Fibroblast of skin of back (primary cell): ENCODE measurements around the gene ADCY10. TPM values are rescaled to one million over a fixed set of nuclear protein-coding genes. Genes with fewer than 3 reads are reported as not detected.
"Not testable (repeated sequence)": the region's sequence is repeated elsewhere in the genome, so short reads cannot be mapped to it uniquely, and the experiment has no call there.

ENCODE experiments used
- DNase-seq: peaks from one replicate; pipeline ENCODE4 v3.0.0-alpha.2; 2013
- polyA plus RNA-seq, 2 experiments: library from polyadenylated mRNA; unstranded; fragments of 120-200 nt; gene quantifications; one replicate each; pipeline ENCODE4 v1.2.1, GENCODE V29; 2013; ENCODE audit not compliant: insufficient read length in 2 of 2

ADCY10 gene
- not detected for polyA plus RNA-seq (2013, experiment 1 of 2; ENCODE audit: insufficient read length)
- 0.07 TPM for polyA plus RNA-seq (2013, experiment 2 of 2; ENCODE audit: insufficient read length)

GRCh38 chr1:167913895-167914496, at the start of gene ADCY10:
TSS of gene ADCY10 (minus strand) at chr1:167914134. CDS start at chr1:167905140, 8,994 bp downstream.
- DNase-seq, result no peak

GRCh38 chr1:167957710-167958109, 43.8 kb upstream of the ADCY10 start:
- DNase-seq, result no peak

GRCh38 chr1:167955915-167956314, 42.0 kb upstream of the ADCY10 start:
- no peak for DNase-seq

- DNase-seq, result no peak
Measured at GRCh38 chr1:167950569-167950968, 36.6 kb upstream of the ADCY10 start.

GRCh38 chr1:167949785-167950184, 35.9 kb upstream of the ADCY10 start:
- DNase-seq, result no peak

- no peak for DNase-seq
Measured at GRCh38 chr1:167947733-167948132, 33.8 kb upstream of the ADCY10 start.

GRCh38 chr1:167943541-167943940, 29.6 kb upstream of the ADCY10 start:
- no peak for DNase-seq

GRCh38 chr1:167940264-167940663, 26.3 kb upstream of the ADCY10 start:
- DNase-seq, result no peak

- DNase-seq, result no peak
Measured at GRCh38 chr1:167938080-167938636, 24.2 kb upstream of the ADCY10 start.

GRCh38 chr1:167937709-167938010, 23.7 kb upstream of the ADCY10 start:
- no peak for DNase-seq

- DNase-seq, result peak; percentile 70
Measured at GRCh38 chr1:167936930-167937708, 23.2 kb upstream of the ADCY10 start, which contains the start of gene MPC2. TSS of gene MPC2 (minus strand) at chr1:167937072. CDS start at chr1:167935841, 1,231 bp downstream.

GRCh38 chr1:167936068-167936929, 22.4 kb upstream of the ADCY10 start, which contains the start of gene DCAF6:
TSS of gene DCAF6 (plus strand) at chr1:167936683. CDS start at chr1:167936912, 229 bp downstream.
- peak; percentile 98 for DNase-seq

GRCh38 chr1:167935216-167936067, 21.5 kb upstream of the ADCY10 start:
- peak; percentile 50 for DNase-seq

- no peak for DNase-seq
Measured at GRCh38 chr1:167934426-167935215, 20.7 kb upstream of the ADCY10 start.

GRCh38 chr1:167933788-167934187, 19.9 kb upstream of the ADCY10 start:
- DNase-seq, result no peak

GRCh38 chr1:167929725-167930124, 15.8 kb upstream of the ADCY10 start:
- DNase-seq, result no peak

GRCh38 chr1:167928919-167929318, 15.0 kb upstream of the ADCY10 start:
- not testable (repeated sequence) for DNase-seq

GRCh38 chr1:167928457-167928852, 14.5 kb upstream of the ADCY10 start:
- no peak for DNase-seq

GRCh38 chr1:167927046-167927754, 13.3 kb upstream of the ADCY10 start:
- DNase-seq, result no peak

- no peak for DNase-seq
Measured at GRCh38 chr1:167926486-167926997, 12.6 kb upstream of the ADCY10 start.
